WTC11 (cell line): ENCODE data around the gene TTC28.

ENCODE experiments used
- CBFB ChIP-seq: sonication (generic); formaldehyde crosslinking; IDR thresholded peaks from 2 replicates; pipeline ENCODE4 v1.8.1; 2022; ENCODE audit warnings: mild to moderate bottlenecking, low read depth, missing genetic modification reagents
- CREB1 ChIP-seq: sonication (generic); formaldehyde crosslinking; IDR thresholded peaks from 2 replicates; pipeline ENCODE4 v1.8.0; 2023; ENCODE audit warnings: mild to moderate bottlenecking, missing genetic modification reagents
- ESRRA ChIP-seq: sonication (generic); formaldehyde crosslinking; IDR thresholded peaks from 2 replicates; pipeline ENCODE4 v1.8.1; 2022; ENCODE audit warnings: mild to moderate bottlenecking, missing genetic modification reagents, borderline replicate concordance
- SMAD3 ChIP-seq: sonication (generic); formaldehyde crosslinking; IDR thresholded peaks from 2 replicates; pipeline ENCODE4 v1.8.0; 2022; ENCODE audit warnings: missing genetic modification reagents, mild to moderate bottlenecking, borderline replicate concordance
- ZNF121 ChIP-seq: sonication (generic); formaldehyde crosslinking; IDR thresholded peaks from 2 replicates; pipeline ENCODE4 v1.8.0; 2023; ENCODE audit warnings: missing genetic modification reagents
- TF ChIP-seq, protein P1 (sequence below): fragments of 200-600 bp; IDR thresholded peaks from 2 replicates; pipeline ENCODE4 v1.8.0; 2022; ENCODE audit warnings: antibody characterized with exemption
- TF ChIP-seq, protein P2 (sequence below): sonication (generic); formaldehyde crosslinking; conservative IDR thresholded peaks from 2 replicates; pipeline ENCODE4 v1.8.1; 2022; ENCODE audit warnings: mild to moderate bottlenecking, missing genetic modification reagents
- TF ChIP-seq, protein P3 (sequence below): sonication (generic); formaldehyde crosslinking; IDR thresholded peaks from 2 replicates; pipeline ENCODE4 v1.8.1; 2023; ENCODE audit warnings: mild to moderate bottlenecking, missing genetic modification reagents, moderate library complexity

DNA sequence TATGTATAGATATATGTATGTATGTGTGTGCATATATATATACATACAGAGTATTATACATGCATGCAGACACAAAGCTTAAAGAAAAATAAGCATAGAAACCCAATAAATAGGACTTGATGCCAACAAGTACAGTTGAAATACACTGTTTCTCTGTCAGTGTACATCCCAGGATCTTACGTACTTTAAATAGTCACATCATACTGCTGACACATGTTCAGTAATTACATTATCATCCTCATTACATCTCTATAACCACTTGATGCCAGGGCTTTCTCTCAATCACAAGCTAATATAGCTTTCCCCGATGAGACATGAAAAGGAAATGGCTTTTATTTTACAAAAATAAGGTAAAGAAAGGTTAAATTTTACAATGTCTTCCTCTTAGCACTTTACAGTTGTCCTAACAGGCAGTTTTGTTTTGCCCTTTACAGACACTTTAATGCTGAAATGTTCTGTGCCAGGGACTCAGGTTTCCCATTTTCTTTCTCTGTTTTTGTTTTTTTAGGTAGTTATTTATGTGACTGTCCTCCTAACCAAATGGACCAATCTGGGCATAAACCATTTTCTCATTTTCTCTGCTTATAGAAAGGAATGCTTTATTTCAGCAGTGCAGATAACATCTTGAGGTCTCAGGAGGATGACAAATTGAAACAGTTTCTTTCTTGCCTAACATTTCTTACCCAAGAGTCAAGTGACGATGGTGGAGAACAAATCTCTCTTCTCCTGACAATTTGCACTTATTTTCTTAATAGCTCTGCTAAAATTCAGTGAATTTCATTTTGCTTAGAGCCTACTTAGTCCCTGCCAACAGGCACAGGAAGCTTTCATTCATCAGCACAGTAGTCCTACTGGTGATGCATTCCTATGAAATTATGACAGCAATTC is 350.2 kb downstream of the TTC28 start:
- TF ChIP-seq, protein P1, sequence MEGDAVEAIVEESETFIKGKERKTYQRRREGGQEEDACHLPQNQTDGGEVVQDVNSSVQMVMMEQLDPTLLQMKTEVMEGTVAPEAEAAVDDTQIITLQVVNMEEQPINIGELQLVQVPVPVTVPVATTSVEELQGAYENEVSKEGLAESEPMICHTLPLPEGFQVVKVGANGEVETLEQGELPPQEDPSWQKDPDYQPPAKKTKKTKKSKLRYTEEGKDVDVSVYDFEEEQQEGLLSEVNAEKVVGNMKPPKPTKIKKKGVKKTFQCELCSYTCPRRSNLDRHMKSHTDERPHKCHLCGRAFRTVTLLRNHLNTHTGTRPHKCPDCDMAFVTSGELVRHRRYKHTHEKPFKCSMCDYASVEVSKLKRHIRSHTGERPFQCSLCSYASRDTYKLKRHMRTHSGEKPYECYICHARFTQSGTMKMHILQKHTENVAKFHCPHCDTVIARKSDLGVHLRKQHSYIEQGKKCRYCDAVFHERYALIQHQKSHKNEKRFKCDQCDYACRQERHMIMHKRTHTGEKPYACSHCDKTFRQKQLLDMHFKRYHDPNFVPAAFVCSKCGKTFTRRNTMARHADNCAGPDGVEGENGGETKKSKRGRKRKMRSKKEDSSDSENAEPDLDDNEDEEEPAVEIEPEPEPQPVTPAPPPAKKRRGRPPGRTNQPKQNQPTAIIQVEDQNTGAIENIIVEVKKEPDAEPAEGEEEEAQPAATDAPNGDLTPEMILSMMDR, result no peak
- TF ChIP-seq, protein P2, sequence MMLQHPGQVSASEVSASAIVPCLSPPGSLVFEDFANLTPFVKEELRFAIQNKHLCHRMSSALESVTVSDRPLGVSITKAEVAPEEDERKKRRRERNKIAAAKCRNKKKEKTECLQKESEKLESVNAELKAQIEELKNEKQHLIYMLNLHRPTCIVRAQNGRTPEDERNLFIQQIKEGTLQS (CRISPR knock-in tag), result no peak
- TF ChIP-seq SMAD3 (CRISPR knock-in tag), result no peak
- TF ChIP-seq, protein P3, sequence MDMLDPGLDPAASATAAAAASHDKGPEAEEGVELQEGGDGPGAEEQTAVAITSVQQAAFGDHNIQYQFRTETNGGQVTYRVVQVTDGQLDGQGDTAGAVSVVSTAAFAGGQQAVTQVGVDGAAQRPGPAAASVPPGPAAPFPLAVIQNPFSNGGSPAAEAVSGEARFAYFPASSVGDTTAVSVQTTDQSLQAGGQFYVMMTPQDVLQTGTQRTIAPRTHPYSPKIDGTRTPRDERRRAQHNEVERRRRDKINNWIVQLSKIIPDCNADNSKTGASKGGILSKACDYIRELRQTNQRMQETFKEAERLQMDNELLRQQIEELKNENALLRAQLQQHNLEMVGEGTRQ (CRISPR knock-in tag), result no peak
- no peak for TF ChIP-seq ESRRA (CRISPR knock-in tag)
- no peak for TF ChIP-seq CBFB (CRISPR knock-in tag)
- TF ChIP-seq CREB1 (CRISPR knock-in tag), result no peak
- TF ChIP-seq ZNF121, result no peak
